OCI-LY3 (cell line): ENCODE results near the gene TARDBP.

Experiments
- EZH2phosphoT487 ChIP-seq: fragments of 200-600 bp; shearing (Covaris generic); IDR thresholded peaks from 2 replicates; pipeline ENCODE4 v1.6.1; 2018; ENCODE audit warnings: antibody characterized with exemption, mixed run types, low read depth
- TF ChIP-seq, protein P1 (sequence below): fragments of 200-600, 300-600 bp; sonication (generic); IDR thresholded peaks from 2 replicates; pipeline ENCODE4 v1.5.1; 2014; ENCODE audit warnings: antibody characterized with exemption, low read length, low read depth

DNA sequence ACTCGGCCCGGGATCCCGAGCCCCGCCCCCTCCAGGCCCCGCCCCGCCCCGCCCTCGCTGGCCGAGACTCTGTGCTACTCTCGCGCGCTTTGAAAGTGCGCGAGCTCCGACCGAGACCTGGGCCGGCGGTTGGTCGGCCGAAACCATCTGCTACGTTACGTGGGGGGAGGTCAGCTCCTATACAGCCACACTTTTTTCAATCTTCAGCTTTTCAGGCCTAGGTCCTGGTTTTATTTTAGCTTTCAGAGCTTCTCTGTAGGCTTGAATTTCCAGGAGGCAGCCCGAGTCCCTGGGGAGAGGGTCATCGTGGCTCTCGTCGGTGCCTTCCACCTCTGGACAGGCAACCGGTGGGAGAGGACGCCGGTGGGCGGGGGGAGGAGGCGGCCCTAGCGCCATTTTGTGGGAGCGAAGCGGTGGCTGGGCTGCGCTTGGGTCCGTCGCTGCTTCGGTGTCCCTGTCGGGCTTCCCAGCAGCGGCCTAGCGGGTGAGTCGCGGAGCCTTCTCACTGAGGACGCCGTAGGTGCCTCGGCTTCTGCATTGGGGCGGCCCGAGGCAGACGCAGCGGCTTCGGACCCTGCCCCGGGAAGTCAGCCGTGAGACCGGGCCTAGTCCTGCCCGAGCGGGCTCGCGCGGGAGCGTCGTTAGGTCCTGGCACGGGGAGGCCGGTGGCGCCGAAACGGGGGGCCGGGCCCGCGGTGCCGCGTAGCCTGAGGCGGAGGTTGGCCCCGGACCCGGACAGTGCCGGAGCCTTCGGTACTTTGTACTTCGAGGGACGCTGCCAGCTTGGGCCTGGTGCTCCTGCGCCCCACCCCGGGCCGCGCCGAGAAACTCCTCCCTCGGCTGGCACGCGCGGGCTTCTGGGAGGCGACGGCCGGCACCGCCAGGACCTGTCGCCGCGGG, at the start of gene TARDBP:
- TF ChIP-seq, protein P1, sequence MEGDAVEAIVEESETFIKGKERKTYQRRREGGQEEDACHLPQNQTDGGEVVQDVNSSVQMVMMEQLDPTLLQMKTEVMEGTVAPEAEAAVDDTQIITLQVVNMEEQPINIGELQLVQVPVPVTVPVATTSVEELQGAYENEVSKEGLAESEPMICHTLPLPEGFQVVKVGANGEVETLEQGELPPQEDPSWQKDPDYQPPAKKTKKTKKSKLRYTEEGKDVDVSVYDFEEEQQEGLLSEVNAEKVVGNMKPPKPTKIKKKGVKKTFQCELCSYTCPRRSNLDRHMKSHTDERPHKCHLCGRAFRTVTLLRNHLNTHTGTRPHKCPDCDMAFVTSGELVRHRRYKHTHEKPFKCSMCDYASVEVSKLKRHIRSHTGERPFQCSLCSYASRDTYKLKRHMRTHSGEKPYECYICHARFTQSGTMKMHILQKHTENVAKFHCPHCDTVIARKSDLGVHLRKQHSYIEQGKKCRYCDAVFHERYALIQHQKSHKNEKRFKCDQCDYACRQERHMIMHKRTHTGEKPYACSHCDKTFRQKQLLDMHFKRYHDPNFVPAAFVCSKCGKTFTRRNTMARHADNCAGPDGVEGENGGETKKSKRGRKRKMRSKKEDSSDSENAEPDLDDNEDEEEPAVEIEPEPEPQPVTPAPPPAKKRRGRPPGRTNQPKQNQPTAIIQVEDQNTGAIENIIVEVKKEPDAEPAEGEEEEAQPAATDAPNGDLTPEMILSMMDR, result no peak
- TF ChIP-seq EZH2phosphoT487, result no peak
